ENCODE data around the gene SPOCK2.

- no peak for TF ChIP-seq POLR2AphosphoS5 (IDR thresholded peaks at IDR 0.05; ENCODE audit: low read depth, low read length)
- TF ChIP-seq POLR2A (IDR thresholded peaks at IDR 0.05; ENCODE audit: low read depth, low read length), result no peak
These were observed 42.8 kb downstream of the SPOCK2 start for GRCh38 chr10:72045586-72045985.

All from GM12891 (cell line).